ENCODE results near the gene SPACA4.
"Not testable (repeated sequence)": the region's sequence is repeated elsewhere in the genome, so short reads cannot be mapped to it uniquely, and the experiment has no call there.

The SPACA4 gene

GRCh38 chr19:48618916-48619691 is 12.6 kb downstream of the SPACA4 start, which contains the start of the genes RPL18 and SPHK2:
RPL18 (minus strand) TSS chr19:48619178; CDS start chr19:48619143, 35 bp downstream.
SPHK2 (plus strand) TSS chr19:48619506; CDS start chr19:48620515, 1,009 bp downstream.
- peak; percentile 90 to 93 (median 93) for DNase-seq (ENCODE audit: low read depth in 3 of 3)

GRCh38 chr19:48619692-48620585 is 13.4 kb downstream of the SPACA4 start:
- no peak for DNase-seq (ENCODE audit: low read depth in 3 of 3)

GRCh38 chr19:48623556-48624066 is 17.1 kb downstream of the SPACA4 start:
- no peak for DNase-seq (ENCODE audit: low read depth in 3 of 3)

GRCh38 chr19:48624067-48624594 is 17.6 kb downstream of the SPACA4 start:
- peak; percentile 93 to 96 (median 94) for DNase-seq (ENCODE audit: low read depth in 3 of 3)

- DNase-seq (ENCODE audit: low read depth in 3 of 3) = no peak
These were observed 18.5 kb downstream of the SPACA4 start for GRCh38 chr19:48624791-48625723.

GRCh38 chr19:48625891-48626327 is 19.4 kb downstream of the SPACA4 start:
- no peak for DNase-seq (ENCODE audit: low read depth in 3 of 3)

- no peak for DNase-seq (ENCODE audit: low read depth in 3 of 3)
These were observed 20.8 kb downstream of the SPACA4 start for GRCh38 chr19:48627201-48627864.

- DNase-seq (ENCODE audit: low read depth in 3 of 3) = no peak
These were observed 21.3 kb downstream of the SPACA4 start for GRCh38 chr19:48627865-48628314.

GRCh38 chr19:48628486-48629296 is 22.1 kb downstream of the SPACA4 start:
- no peak for DNase-seq (ENCODE audit: low read depth in 3 of 3)

GRCh38 chr19:48629297-48629598 is 22.7 kb downstream of the SPACA4 start:
- DNase-seq (ENCODE audit: low read depth in 3 of 3) = no peak

GRCh38 chr19:48629599-48630295 is 23.2 kb downstream of the SPACA4 start:
- DNase-seq (ENCODE audit: low read depth in 3 of 3) = no peak

GRCh38 chr19:48630296-48631063 is 23.9 kb downstream of the SPACA4 start:
- no peak for DNase-seq (ENCODE audit: low read depth in 3 of 3)

GRCh38 chr19:48631225-48631624 is 24.7 kb downstream of the SPACA4 start:
- DNase-seq (ENCODE audit: low read depth in 3 of 3) = no peak

- DNase-seq (ENCODE audit: low read depth in 3 of 3) = not testable (repeated sequence)
These were observed 25.7 kb downstream of the SPACA4 start for GRCh38 chr19:48632286-48632685.

- DNase-seq (ENCODE audit: low read depth in 3 of 3) = no peak
These were observed 26.2 kb downstream of the SPACA4 start for GRCh38 chr19:48632692-48633147.

GRCh38 chr19:48633148-48634035 is 26.9 kb downstream of the SPACA4 start:
- no peak for DNase-seq (ENCODE audit: low read depth in 3 of 3)

GRCh38 chr19:48634036-48634342 is 27.4 kb downstream of the SPACA4 start:
- DNase-seq (ENCODE audit: low read depth in 3 of 3) = no peak

All from stimulated activated CD4-positive, alpha-beta T cell treated with anti-CD3 and anti-CD28 coated beads, TNF-alpha, amount 100 ng/mL, for 4 hours (primary cell).